Motor neuron (in vitro differentiated cells): ENCODE data around the gene NPIPA3. TPM values are rescaled to one million over a fixed set of nuclear protein-coding genes. Genes with fewer than 3 reads are reported as not detected.
"Not testable (repeated sequence)": the region's sequence is repeated elsewhere in the genome, so short reads cannot be mapped to it uniquely, and the experiment has no call there.

Experiments used
- ATAC-seq, 8 experiments: fragments of 200-7000 bp; cut with Tn5 transposase; replicated peaks in 6 of 8; 2 replicates each; pipeline ENCODE4 v1.8.0; 2021; ENCODE audit warnings: mild to moderate bottlenecking in 8 of 8, moderate library complexity in 8 of 8
- H3K27ac ChIP-seq, 2 donors: fragments of 250-450 bp; sonication (Bioruptor Pico); 2 replicates each; pipeline ENCODE4 v1.9.0; 2021; ENCODE audit warnings: antibody characterized with exemption in 2 of 2, mild to moderate bottlenecking in 2 of 2, moderate library complexity in 1 of 2
- H3K4me1 ChIP-seq, 2 donors: fragments of 250-450 bp; sonication (Bioruptor Pico); replicated peaks in 1 of 2; 2 replicates each; pipeline ENCODE4 v1.6.1; 2021; ENCODE audit warnings: antibody characterized with exemption in 2 of 2, mild to moderate bottlenecking in 2 of 2, moderate library complexity in 1 of 2
- H3K4me3 ChIP-seq, 5 donors: fragments of 250-450 bp; sonication (Bioruptor Pico); 2 replicates each; pipeline ENCODE4 v1.9.0; 2021; ENCODE audit warnings: antibody characterized with exemption in 5 of 5, mild to moderate bottlenecking in 5 of 5, moderate library complexity in 4 of 5
- WGBS, 10 experiments: fragments of 450-650 bp; shearing (Covaris generic); methylation state at CpG; one replicate each; pipeline ENCODE4 v1.0.0; 2022; 5-methylcytosine and 5-hydroxymethylcytosine counted together
- in situ Hi-C, 9 experiments: fragments of 400-800 bp; cut with MboI; loops; one replicate each; pipeline ENCODE4 v1.15.0; 2021; ENCODE audit warnings: low sequenced_read_pairs in 9 of 9, low pct_unique_long_range_greater_than_20kb in 2 of 9; ENCODE audit not compliant: unreplicated experiment in 9 of 9
- total RNA-seq, 8 experiments: library from RNA; unstranded; fragments of 300-600 nt; gene quantifications; 2 replicates each; pipeline versions ENCODE4 v1.2.3 to v1.2.4, GENCODE V29; 2022

The NPIPA3 gene
- total RNA-seq, 8 experiments from 2014 or later = 1.1 to 7.0 (median 2.3) TPM

DNA sequence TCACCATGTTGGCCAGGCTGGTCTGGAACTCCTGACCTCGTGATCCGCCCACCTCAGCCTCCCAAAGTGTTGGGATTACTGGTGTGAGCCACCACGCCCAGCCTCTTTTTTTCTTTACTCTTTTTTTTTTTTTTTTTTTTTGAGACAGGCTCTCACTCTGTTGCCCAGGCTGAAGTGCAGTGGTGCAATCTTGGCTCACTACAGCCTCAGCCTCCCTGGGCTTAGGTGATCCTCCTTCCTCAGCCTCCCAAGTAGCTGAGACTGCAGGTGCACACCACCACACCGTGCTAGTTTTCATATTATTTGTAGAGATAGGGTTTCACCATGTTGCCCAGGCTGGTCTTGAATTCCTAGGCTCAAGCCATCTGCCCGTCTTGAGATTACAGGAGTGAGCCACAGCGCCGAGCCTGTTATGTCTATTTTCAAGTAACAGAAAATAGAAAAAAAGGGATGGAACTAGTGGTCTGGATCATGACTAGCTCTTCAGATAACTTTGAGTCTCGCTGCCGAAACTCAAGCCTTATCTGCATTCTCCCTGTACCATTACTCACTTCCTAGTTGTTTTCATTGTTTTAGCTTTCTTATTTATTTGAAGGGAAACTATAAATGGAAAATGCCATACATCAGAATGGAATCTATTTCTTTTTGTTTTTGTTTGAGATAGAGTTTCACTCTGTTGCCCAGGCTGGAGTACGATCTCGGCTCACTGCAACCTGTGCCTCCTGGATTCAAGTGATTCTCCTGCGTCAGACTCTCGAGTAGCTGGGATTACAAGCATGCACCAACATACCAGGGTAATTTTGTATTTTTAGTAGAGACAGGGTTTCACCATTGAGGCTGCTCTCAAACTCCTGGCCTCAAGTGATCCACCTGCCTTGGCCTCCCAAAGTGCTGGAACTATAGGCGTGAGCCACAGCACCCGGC lies 17.1 kb upstream of the NPIPA3 start:
- not testable (repeated sequence) for H3K4me3 ChIP-seq

DNA sequence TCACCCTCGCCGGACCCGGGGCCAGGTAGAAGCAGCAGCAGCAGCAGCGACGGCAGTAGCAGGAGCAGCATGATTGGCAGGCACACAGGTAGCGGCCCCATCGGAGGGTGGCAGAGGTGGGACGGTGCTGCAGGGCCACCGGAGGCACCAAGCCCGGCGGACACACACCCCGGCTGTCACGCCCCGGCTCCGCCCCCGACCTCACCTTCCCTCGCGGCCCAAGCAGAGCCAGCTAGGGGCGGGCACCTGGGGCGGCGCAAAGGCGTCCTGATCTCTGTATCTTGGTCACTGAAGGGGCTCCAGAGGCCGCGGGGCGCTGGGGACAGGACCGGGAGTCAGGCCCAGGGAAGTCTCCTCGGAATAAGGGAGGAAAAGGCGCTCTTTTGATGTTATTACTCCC lies 9.1 kb upstream of the NPIPA3 start, which contains the start of gene PLA2G10:
PLA2G10 (minus strand) TSS at position 180 of the 400 bp plus-strand sequence; CDS start at position 101, 79 bp downstream.
- WGBS, 10 experiments = no CpG with 5 or more reads among the region's 28 CpGs
- ATAC-seq, H3K27ac ChIP-seq, H3K4me1 ChIP-seq, in situ Hi-C loops, H3K4me3 ChIP-seq: not testable (repeated sequence)

More for the DNA sequence above, 17.1 kb upstream of the NPIPA3 start:
- H3K27ac ChIP-seq, in situ Hi-C loops, H3K4me1 ChIP-seq, ATAC-seq: not testable (repeated sequence)
- 62 to 93% (median 79%) methylated on average over 5 to 14 of the region's 15 CpGs for WGBS, 10 experiments

GRCh38 chr16:14701859-14702258 lies 1.4 kb upstream of the NPIPA3 start:
- ATAC-seq, H3K4me3 ChIP-seq, in situ Hi-C loops, H3K4me1 ChIP-seq, H3K27ac ChIP-seq: not testable (repeated sequence)
- WGBS, 10 experiments = no CpG with 5 or more reads among the region's 7 CpGs

DNA sequence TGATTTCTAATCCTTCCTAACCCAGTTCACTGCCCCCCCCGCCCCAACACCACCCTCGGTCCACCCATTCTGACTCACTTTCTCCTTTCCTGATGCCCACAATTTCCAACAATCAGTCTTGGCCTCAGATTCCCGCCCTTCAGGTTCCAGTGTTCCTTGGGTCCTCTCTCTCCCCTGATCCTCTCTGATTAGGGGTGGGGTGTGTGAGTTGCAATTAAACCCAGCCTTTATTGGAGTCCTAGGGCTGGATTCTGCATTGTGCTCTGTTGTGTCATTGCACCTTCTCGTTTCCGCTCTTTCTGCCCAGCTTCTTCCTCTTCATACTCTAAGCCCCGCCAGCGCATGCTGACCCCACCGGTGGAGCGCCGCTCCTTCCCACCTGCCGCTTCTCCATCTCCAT lies 539 bp upstream of the NPIPA3 start:
- in situ Hi-C loops, H3K4me1 ChIP-seq, ATAC-seq, H3K4me3 ChIP-seq, H3K27ac ChIP-seq: not testable (repeated sequence)
- WGBS, 10 experiments = no CpG with 5 or more reads among the region's 11 CpGs

- H3K27ac ChIP-seq, H3K4me3 ChIP-seq, H3K4me1 ChIP-seq, ATAC-seq, in situ Hi-C loops: not testable (repeated sequence)
- no CpG with 5 or more reads among the region's 28 CpGs for WGBS, 10 experiments
Measured at GRCh38 chr16:14733233-14733632, 30.0 kb downstream of the NPIPA3 start.

- ATAC-seq, H3K4me3 ChIP-seq, in situ Hi-C loops, H3K27ac ChIP-seq, H3K4me1 ChIP-seq: not testable (repeated sequence)
- no CpG with 5 or more reads among the region's 10 CpGs for WGBS, 10 experiments
Measured at GRCh38 chr16:14740832-14741385, 37.7 kb downstream of the NPIPA3 start.

GRCh38 chr16:14741794-14742193 lies 38.6 kb downstream of the NPIPA3 start:
- H3K4me1 ChIP-seq, in situ Hi-C loops, H3K27ac ChIP-seq, ATAC-seq, H3K4me3 ChIP-seq: not testable (repeated sequence)
- no CpG with 5 or more reads among the region's 11 CpGs for WGBS, 10 experiments

GRCh38 chr16:14742273-14743128 lies 39.3 kb downstream of the NPIPA3 start, which contains the start of gene NPIPA2:
Gene NPIPA2 (plus strand): TSS chr16:14742533. CDS start chr16:14748066, 5,533 bp downstream.
- no CpG with 5 or more reads among the region's 73 CpGs for WGBS, 10 experiments
- H3K4me3 ChIP-seq, in situ Hi-C loops, H3K4me1 ChIP-seq, H3K27ac ChIP-seq: not testable (repeated sequence)
- peak; percentile 95 to 99 (median 97) for ATAC-seq

- H3K27ac ChIP-seq, ATAC-seq, H3K4me1 ChIP-seq, H3K4me3 ChIP-seq, in situ Hi-C loops: not testable (repeated sequence)
- WGBS, 10 experiments = no CpG with 5 or more reads among the region's 2 CpGs
Measured at GRCh38 chr16:14773654-14774053, 70.4 kb downstream of the NPIPA3 start.

- H3K27ac ChIP-seq, in situ Hi-C loops, ATAC-seq, H3K4me3 ChIP-seq, H3K4me1 ChIP-seq: not testable (repeated sequence)
- WGBS, 10 experiments = no CpG with 5 or more reads among the region's 2 CpGs
Measured at GRCh38 chr16:14775624-14776023, 72.4 kb downstream of the NPIPA3 start.
